Breast epithelium (tissue), 4 donors: ENCODE measurements around the gene COX10. TPM values are rescaled to one million over a fixed set of nuclear protein-coding genes. Genes with fewer than 3 reads are reported as not detected.

Experiments used
- DNase-seq, 2 donors: peaks; one replicate each; pipeline ENCODE4 v3.0.0-alpha.2; 2019; ENCODE audit warnings: low spot score in 2 of 2
- H3K27ac ChIP-seq, 2 donors: fragments of 200-600 bp; sonication (generic) in 1 of 2; one replicate each; pipeline ENCODE4 v1.5.1; 2016 to 2019; ENCODE audit warnings: mild to moderate bottlenecking in 1 of 2
- H3K27me3 ChIP-seq, 2 donors: fragments of 200-600 bp; sonication (generic) in 1 of 2; one replicate each; pipeline versions ENCODE4 v1.5.1 to v1.6.0; 2017 to 2019; ENCODE audit warnings: control low read depth in 1 of 2, mild to moderate bottlenecking in 1 of 2
- H3K36me3 ChIP-seq: fragments of 200-600 bp; one replicate; pipeline ENCODE4 v1.5.1; 2019
- H3K4me1 ChIP-seq, 2 donors: fragments of 200-600 bp; sonication (generic); one replicate each; pipeline ENCODE4 v1.5.1; 2016 to 2019; ENCODE audit warnings: control low read depth in 1 of 2
- H3K4me3 ChIP-seq, 3 donors: fragments of 200-600 bp; sonication (generic); 1 replicate in 2 of 3; 2 replicates in 1 of 3; pipeline ENCODE4 v1.5.1; 2016 to 2019; ENCODE audit warnings: mild to moderate bottlenecking in 3 of 3, moderate library complexity in 2 of 3
- H3K9me3 ChIP-seq, 2 donors: fragments of 200-600 bp; sonication (generic) in 1 of 2; one replicate each; pipeline ENCODE4 v1.5.1; 2016 to 2019; ENCODE audit warnings: control low read depth in 1 of 2
- POLR2A ChIP-seq: fragments of 450-650 bp; IDR thresholded peaks from one replicate; pipeline ENCODE4 v1.6.1; 2016; ENCODE audit warnings: antibody characterized with exemption, mild to moderate bottlenecking, moderate library complexity
- POLR2AphosphoS5 ChIP-seq, 3 donors: sonication (generic); formaldehyde crosslinking; IDR thresholded peaks; one replicate each; pipeline ENCODE4 v1.6.1; 2017; ENCODE audit warnings: antibody characterized with exemption in 3 of 3
- intact Hi-C: fragments of 100-400 bp; cut with DNase I; formaldehyde crosslinking; loops from one replicate; pipeline ENCODE4 v1.15.1; 2023; ENCODE audit warnings: low total_unique reads
- total RNA-seq, 3 donors: library from RNA; depleted of rRNA; stranded (reverse); fragments of >200 nt; gene quantifications; one replicate each; pipeline ENCODE4 v1.1.0, GENCODE V29; 2016
- TF ChIP-seq, protein P1 (sequence below), 3 donors: fragments of 450-650 bp; IDR thresholded peaks; one replicate each; pipeline ENCODE4 v1.5.1; 2016 to 2017; ENCODE audit warnings: antibody characterized with exemption in 3 of 3, mild to moderate bottlenecking in 3 of 3, moderate library complexity in 3 of 3

Gene COX10
- total RNA-seq, 3 donors from 2014 or later, result 18.0 to 30.6 (median 18.2) TPM

DNA sequence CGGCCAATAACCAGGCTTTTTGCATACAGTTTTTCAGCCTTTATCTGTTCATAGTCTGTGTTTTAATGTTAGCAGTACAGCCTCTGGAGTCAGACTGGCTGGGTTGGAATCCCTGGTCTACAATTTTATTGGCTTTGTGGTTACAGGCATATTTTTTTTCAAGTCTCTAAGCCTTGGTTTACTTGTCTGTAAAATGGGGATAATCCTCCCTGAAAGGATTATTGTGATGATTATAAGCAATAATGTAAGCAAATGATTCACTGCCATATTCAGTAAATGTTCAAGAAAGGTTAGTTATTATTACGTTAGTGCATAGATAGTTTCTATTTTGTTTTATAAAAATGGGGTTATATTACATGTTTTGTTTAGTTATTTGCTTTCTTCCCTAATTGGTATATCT, 15.7 kb downstream of the COX10 start:
- H3K4me3 ChIP-seq, result no peak overlapping the region
- H3K9me3 ChIP-seq, result no peaks in the 10 kb centered on the region
- DNase-seq, result no peak
- no peaks in the 10 kb centered on the region for H3K27me3 ChIP-seq
- no peak overlapping the region for H3K27ac ChIP-seq
- TF ChIP-seq POLR2AphosphoS5 (IDR thresholded peaks at IDR 0.05) (no peak), POLR2A (no peak)
- TF ChIP-seq, protein P1, sequence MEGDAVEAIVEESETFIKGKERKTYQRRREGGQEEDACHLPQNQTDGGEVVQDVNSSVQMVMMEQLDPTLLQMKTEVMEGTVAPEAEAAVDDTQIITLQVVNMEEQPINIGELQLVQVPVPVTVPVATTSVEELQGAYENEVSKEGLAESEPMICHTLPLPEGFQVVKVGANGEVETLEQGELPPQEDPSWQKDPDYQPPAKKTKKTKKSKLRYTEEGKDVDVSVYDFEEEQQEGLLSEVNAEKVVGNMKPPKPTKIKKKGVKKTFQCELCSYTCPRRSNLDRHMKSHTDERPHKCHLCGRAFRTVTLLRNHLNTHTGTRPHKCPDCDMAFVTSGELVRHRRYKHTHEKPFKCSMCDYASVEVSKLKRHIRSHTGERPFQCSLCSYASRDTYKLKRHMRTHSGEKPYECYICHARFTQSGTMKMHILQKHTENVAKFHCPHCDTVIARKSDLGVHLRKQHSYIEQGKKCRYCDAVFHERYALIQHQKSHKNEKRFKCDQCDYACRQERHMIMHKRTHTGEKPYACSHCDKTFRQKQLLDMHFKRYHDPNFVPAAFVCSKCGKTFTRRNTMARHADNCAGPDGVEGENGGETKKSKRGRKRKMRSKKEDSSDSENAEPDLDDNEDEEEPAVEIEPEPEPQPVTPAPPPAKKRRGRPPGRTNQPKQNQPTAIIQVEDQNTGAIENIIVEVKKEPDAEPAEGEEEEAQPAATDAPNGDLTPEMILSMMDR (IDR thresholded peaks at IDR 0.05), result no peak
- intact Hi-C loops, result no loop called here
- no peaks in the 10 kb centered on the region for H3K4me1 ChIP-seq
- no peaks in the 10 kb centered on the region for H3K36me3 ChIP-seq

DNA sequence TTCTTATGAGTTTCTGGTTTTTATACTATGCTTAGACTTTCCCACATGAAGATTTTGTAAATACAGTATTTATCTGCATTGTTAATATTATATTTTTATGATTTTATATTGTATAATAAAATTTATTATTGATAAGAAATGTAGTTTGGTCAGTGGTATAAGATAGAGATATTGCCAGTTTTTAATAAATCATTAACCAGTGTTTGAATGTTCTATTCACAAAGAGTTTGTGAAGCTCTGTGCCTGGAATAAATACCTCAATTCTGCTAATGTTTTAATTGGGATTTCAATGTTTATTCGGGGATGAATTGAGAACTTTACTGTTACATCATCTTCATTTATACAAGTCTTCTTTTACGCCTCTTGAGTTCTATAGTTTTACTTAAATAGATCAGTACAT, 16.9 kb downstream of the COX10 start:
- Histone ChIP-seq H3K4me1 (no peaks in the 10 kb centered on the region), H3K36me3 (no peaks in the 10 kb centered on the region), H3K27me3 (no peaks in the 10 kb centered on the region), H3K4me3 (no peak overlapping the region), H3K27ac (no peak overlapping the region), H3K9me3 (no peaks in the 10 kb centered on the region)
- intact Hi-C loops, result no loop called here
- DNase-seq, result no peak
- no peak for TF ChIP-seq POLR2AphosphoS5 (IDR thresholded peaks at IDR 0.05)
- TF ChIP-seq, protein P1 (IDR thresholded peaks at IDR 0.05), result no peak
- TF ChIP-seq POLR2A, result no peak

DNA sequence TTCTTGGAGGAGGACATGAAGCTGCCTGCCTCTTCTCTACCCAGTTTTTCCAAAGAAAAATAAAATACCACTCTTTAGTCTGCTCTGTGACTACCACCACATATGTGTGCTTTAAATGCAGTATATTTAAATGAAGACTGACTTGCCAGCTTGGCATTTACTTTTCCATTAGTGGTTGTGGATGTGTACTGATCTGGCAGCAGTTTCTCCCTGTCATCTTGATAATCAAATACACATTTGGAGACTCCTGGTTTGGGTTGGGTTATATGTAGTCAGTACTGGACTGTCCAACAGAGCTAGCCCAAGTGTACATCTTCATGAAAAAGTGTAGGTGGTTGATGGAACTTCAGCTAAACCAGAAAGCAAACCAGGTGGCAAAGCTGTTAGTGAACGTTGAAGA, 19.9 kb downstream of the COX10 start:
- Histone ChIP-seq H3K27ac (no peak overlapping the region), H3K9me3 (no peaks in the 10 kb centered on the region), H3K36me3 (no peaks in the 10 kb centered on the region), H3K4me3 (no peak overlapping the region), H3K4me1 (no peaks in the 10 kb centered on the region), H3K27me3 (no peaks in the 10 kb centered on the region)
- TF ChIP-seq POLR2A, result no peak
- TF ChIP-seq, protein P1 (IDR thresholded peaks at IDR 0.05), result no peak
- TF ChIP-seq POLR2AphosphoS5 (IDR thresholded peaks at IDR 0.05), result no peak
- DNase-seq, result no peak
- intact Hi-C loops, result no loop called here

DNA sequence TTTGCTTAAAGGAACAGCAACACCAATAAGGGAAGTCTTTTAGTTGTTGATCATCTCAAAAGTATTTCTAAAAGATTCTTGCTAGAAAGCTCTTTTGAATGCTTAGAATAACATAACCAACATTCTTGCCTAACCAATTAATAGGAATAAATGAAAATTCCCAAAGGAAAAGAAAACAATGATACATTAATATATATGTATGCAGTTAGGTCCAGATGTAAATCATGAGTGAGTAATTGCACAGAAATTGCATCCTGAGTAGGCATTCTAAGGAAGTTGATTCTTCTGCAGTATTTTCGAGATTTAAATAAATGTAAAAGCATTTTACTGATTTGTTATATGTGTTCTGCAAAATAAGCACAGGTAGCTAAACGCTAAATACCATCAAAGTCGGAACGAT, 22.1 kb downstream of the COX10 start:
- DNase-seq, result no peak
- no peaks in the 10 kb centered on the region for H3K9me3 ChIP-seq
- H3K36me3 ChIP-seq, result no peaks in the 10 kb centered on the region
- H3K27me3 ChIP-seq, result no peaks in the 10 kb centered on the region
- no peak for TF ChIP-seq POLR2A
- TF ChIP-seq POLR2AphosphoS5 (IDR thresholded peaks at IDR 0.05), result no peak
- TF ChIP-seq, protein P1 (IDR thresholded peaks at IDR 0.05), result no peak
- H3K27ac ChIP-seq, result no peak overlapping the region
- H3K4me1 ChIP-seq, result no peaks in the 10 kb centered on the region
- no peak overlapping the region for H3K4me3 ChIP-seq
- intact Hi-C loops, result no loop called here

DNA sequence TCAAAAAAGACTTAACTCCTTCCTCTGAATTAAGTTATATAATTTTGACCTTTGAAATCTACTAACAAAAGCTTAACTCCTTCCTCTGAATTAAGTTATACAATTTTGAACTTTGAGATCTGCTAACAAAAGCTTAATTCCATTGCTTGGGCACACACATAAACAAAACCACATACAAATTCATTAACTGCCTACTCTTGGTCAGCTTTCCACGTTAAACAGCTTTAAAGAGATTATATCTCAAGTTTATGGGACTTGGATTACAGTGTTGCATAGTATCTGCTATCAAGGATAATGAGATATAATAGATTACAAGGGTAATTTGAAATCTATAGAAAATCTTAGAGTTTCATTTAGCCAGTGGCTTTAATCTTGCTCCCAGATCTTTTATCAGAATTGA, 23.5 kb downstream of the COX10 start:
- Histone ChIP-seq H3K4me3 (no peak overlapping the region), H3K9me3 (no peaks in the 10 kb centered on the region), H3K36me3 (no peaks in the 10 kb centered on the region), H3K27me3 (no peaks in the 10 kb centered on the region), H3K4me1 (no peaks in the 10 kb centered on the region), H3K27ac (no peak overlapping the region)
- no peak for DNase-seq
- no peak for TF ChIP-seq POLR2AphosphoS5 (IDR thresholded peaks at IDR 0.05)
- TF ChIP-seq, protein P1 (IDR thresholded peaks at IDR 0.05), result no peak
- TF ChIP-seq POLR2A, result no peak
- intact Hi-C loops, result no loop called here
